HepG2 (cell line): ENCODE measurements around the gene MFAP2. TPM values are rescaled to one million over a fixed set of nuclear protein-coding genes. Genes with fewer than 3 reads are reported as not detected.
A peak's percentile ranks its signal among the peaks of the same experiment; 100 is the strongest.

ENCODE experiments used
- ATAC-seq: fragments of 200-7000 bp; cut with Tn5 transposase; 3 replicates; pipeline ENCODE4 v1.9.1; 2020; ENCODE audit warnings: mild to moderate bottlenecking, moderate library complexity
- BruUV-seq: library from RNA; stranded (reverse); fragments of 400-500 nt; replicated peaks from 2 replicates; lab custom pipeline; 2021; lab: Mats Ljungman, UMichigan
- CTCF ChIA-PET: fragments of 300-600 bp; formaldehyde crosslinking; extraction: SDS; loops from one replicate; lab custom pipeline; 2021; ENCODE audit warnings: low total read pairs, inconsistent platforms, low intra/inter-chr PET ratio; lab: Yijun Ruan, JAX
- POLR2A ChIA-PET: fragments of 350-600 bp; sonication (Branson Sonifier 250); formaldehyde crosslinking; loops from one replicate; lab custom pipeline; 2020; ENCODE audit warnings: antibody characterized with exemption, inconsistent platforms; lab: Yijun Ruan, JAX
- DNase-seq: peaks from one replicate; pipeline ENCODE4 v3.0.0-alpha.2; 2015; ENCODE audit warnings: low spot score
- FAIRE-seq: peaks from 3 replicates; lab custom pipeline; 2011; peaks lifted over from hg19 to GRCh38; lab: Jason Lieb, UNC
- H2AFZ ChIP-seq: one replicate; pipeline ENCODE4 v1.6.1; 2011; ENCODE audit warnings: low read length, inconsistent platforms
- H3K27ac ChIP-seq: fragments of 300-600 bp; 3 replicates; pipeline ENCODE4 v1.8.0; 2011; ENCODE audit warnings: mixed run types, mild to moderate bottlenecking, mixed read lengths, low read length, inconsistent platforms; ENCODE audit not compliant: insufficient read depth; ENCODE audit errors: extremely low read length
- H3K27me3 ChIP-seq, 2 experiments: fragments of 200-600 bp in 1 of 2; 2 replicates in 1 of 2; 3 replicates in 1 of 2; pipeline versions ENCODE4 v1.6.0 to v1.8.0; 2011; ENCODE audit warnings: low read length in 2 of 2, mild to moderate bottlenecking in 2 of 2, moderate library complexity in 2 of 2, inconsistent platforms in 1 of 2; ENCODE audit not compliant: insufficient read depth in 2 of 2, control insufficient read depth in 1 of 2
- H3K36me3 ChIP-seq, 2 experiments: fragments of 200-600 bp in 1 of 2; replicated peaks in 1 of 2; 2 replicates in 1 of 2; 3 replicates in 1 of 2; pipeline versions ENCODE4 v1.5.1 to v1.8.0; 2011; ENCODE audit warnings: low read length in 2 of 2, inconsistent platforms in 1 of 2; ENCODE audit not compliant: insufficient read depth in 2 of 2, control insufficient read depth in 1 of 2
- H3K4me1 ChIP-seq: 2 replicates; pipeline ENCODE4 v1.5.1; 2012; ENCODE audit warnings: low read length, inconsistent platforms; ENCODE audit not compliant: insufficient read depth
- H3K4me2 ChIP-seq: 2 replicates; pipeline ENCODE4 v1.6.0; 2011; ENCODE audit warnings: low read depth, low read length, inconsistent platforms
- H3K4me3 ChIP-seq, 3 experiments: fragments of 200-600 bp in 1 of 3; sonication (generic), shearing (Covaris generic) in 1 of 3; replicated peaks in 1 of 3; 2 replicates each; pipeline ENCODE4 v1.5.1; 2011 to 2016; ENCODE audit warnings: low read length in 3 of 3, inconsistent platforms in 2 of 3, low read depth in 2 of 3, mild to moderate bottlenecking in 2 of 3, control low read depth in 1 of 3, mixed read lengths in 1 of 3; ENCODE audit not compliant: insufficient read depth in 1 of 3
- H3K79me2 ChIP-seq: one replicate; pipeline ENCODE4 v1.6.1; 2011; ENCODE audit warnings: low read length, inconsistent platforms; ENCODE audit not compliant: insufficient read depth
- H3K9ac ChIP-seq: 2 replicates; pipeline ENCODE4 v1.6.0; 2011; ENCODE audit warnings: mild to moderate bottlenecking, low read depth, low read length, inconsistent platforms; ENCODE audit not compliant: insufficient read depth
- H3K9me3 ChIP-seq: 2 replicates; pipeline ENCODE4 v1.5.1; 2012; ENCODE audit warnings: mild to moderate bottlenecking, low read length
- H4K20me1 ChIP-seq: 2 replicates; pipeline ENCODE4 v1.6.0; 2011; ENCODE audit warnings: inconsistent platforms, mild to moderate bottlenecking, low read length, moderate library complexity; ENCODE audit not compliant: insufficient read depth
- DNMT1 ChIP-seq: sonication (generic); formaldehyde crosslinking; IDR thresholded peaks from 2 replicates; pipeline ENCODE4 v1.5.1; 2020; ENCODE audit warnings: mild to moderate bottlenecking, missing genetic modification reagents
- MAFF ChIP-seq: IDR thresholded peaks from 2 replicates; pipeline ENCODE4 v1.6.1; 2011; ENCODE audit warnings: low read depth, low read length, improper control_type of control experiment
- MAFK ChIP-seq, 2 experiments: IDR thresholded peaks in 1 of 2; conservative IDR thresholded peaks in 1 of 2; 2 replicates each; pipeline ENCODE4 v1.6.1; 2011; ENCODE audit warnings: improper control_type of control experiment in 2 of 2, low read length in 2 of 2
- TEAD3 ChIP-seq: optimal IDR thresholded peaks from 2 replicates; pipeline ENCODE3; 2016; ENCODE audit warnings: borderline replicate concordance
- ZNF484 ChIP-seq: sonication (generic); formaldehyde crosslinking; IDR thresholded peaks from 2 replicates; pipeline ENCODE4 v1.5.1; 2020; ENCODE audit warnings: mild to moderate bottlenecking, low read depth, missing genetic modification reagents, borderline replicate concordance
- ZNF747 ChIP-seq: sonication (generic); formaldehyde crosslinking; IDR thresholded peaks from 2 replicates; pipeline ENCODE4 v1.8.1; 2023; ENCODE audit warnings: missing genetic modification reagents, mild to moderate bottlenecking, borderline replicate concordance
- WGBS: methylation state at CpG from one replicate; pipeline ENCODE4 v1.1.6; 2017; ENCODE audit warnings: low lambda C conversion rate; 5-methylcytosine and 5-hydroxymethylcytosine counted together
- in situ Hi-C: cut with HindIII; loops from 2 replicates; pipeline ENCODE4 v1.10.0; 2017; ENCODE audit warnings: low pct_unique_long_range_greater_than_20kb; ENCODE audit not compliant: extremely low pct_ligation_motif_present
- intact Hi-C: fragments of 100-400 bp; cut with micrococcal nuclease; formaldehyde crosslinking; loops from one replicate; pipeline ENCODE4 v1.10.0; 2022; ENCODE audit not compliant: unreplicated experiment
- polyA plus RNA-seq, 8 experiments: library from polyadenylated mRNA; depleted of rRNA in 3 of 8; stranded (reverse) in 7 of 8; unstranded in 1 of 8; fragments of >200 nt; fragmentation: Illumina TruSeq in 4 of 8; extraction: Trizol in 4 of 8; gene quantifications; 2 replicates each; pipeline versions ENCODE4 v1.2.1 to v1.2.3, GENCODE V29; 2011 to 2016; ENCODE audit warnings: low read depth in 4 of 8, missing spikeins in 1 of 8, mixed read lengths in 1 of 8; ENCODE audit not compliant: insufficient read depth in 1 of 8
- total RNA-seq, 5 experiments: library from RNA; depleted of rRNA; stranded (reverse); fragments of >200 nt; fragmentation: Illumina TruSeq; extraction: Trizol; gene quantifications; 2 replicates each; pipeline ENCODE4 v1.2.3, GENCODE V29; 2016; ENCODE audit warnings: low read depth in 1 of 5
- TF ChIP-seq, protein P1 (sequence below): sonication (generic); formaldehyde crosslinking; IDR thresholded peaks from 2 replicates; pipeline ENCODE4 v1.5.1; 2020; ENCODE audit warnings: mild to moderate bottlenecking, moderate library complexity, missing genetic modification reagents
- TF ChIP-seq, protein P2 (sequence below): IDR thresholded peaks from 2 replicates; pipeline ENCODE4 v1.6.1; 2016; ENCODE audit warnings: low read depth, control low read depth
- TF ChIP-seq, protein P3 (sequence below): sonication (generic); formaldehyde crosslinking; IDR thresholded peaks from 2 replicates; pipeline ENCODE4 v1.5.0; 2020; ENCODE audit warnings: mild to moderate bottlenecking, missing genetic modification reagents

The MFAP2 gene
- total and polyA plus RNA-seq, 2 of the 13 experiments (the other 11 are each of a cell fraction or from before 2014, with no cell fraction given), result 1.1 to 1.4 TPM

DNA sequence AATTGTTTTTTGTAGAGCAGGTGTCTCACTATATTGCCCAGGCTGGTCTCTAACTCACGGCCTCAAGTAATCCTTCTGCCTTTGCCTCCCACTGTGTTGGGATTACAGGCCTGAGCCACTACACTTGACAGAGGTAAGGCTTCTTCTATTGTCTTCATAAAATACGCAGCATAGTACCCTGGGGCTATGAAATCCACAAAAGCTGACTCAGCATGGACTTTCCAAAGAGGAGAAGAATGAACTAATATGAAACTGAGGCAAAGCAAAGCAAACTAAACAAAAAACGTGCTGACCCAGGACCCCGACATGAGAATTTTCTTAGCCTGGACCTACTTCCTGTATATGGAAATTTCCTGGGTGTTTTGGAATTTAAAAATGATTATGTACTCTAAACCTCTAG lies 49.8 kb upstream of the MFAP2 start:
- H3K79me2 ChIP-seq, result no peaks in the 10 kb centered on the region
- H4K20me1 ChIP-seq, result no peaks in the 10 kb centered on the region
- H3K27ac ChIP-seq, result no peak overlapping the region
- no peaks in the 10 kb centered on the region for H3K9me3 ChIP-seq
- BruUV-seq, result no TSS peak
- no peaks in the 10 kb centered on the region for H3K27me3 ChIP-seq
- ATAC-seq (no peak), FAIRE-seq (no peak), DNase-seq (no peak)
- no peak for TF ChIP-seq ZNF484 (CRISPR knock-in tag)
- peak; percentile 80 to 95 for TF ChIP-seq MAFK (conservative IDR thresholded peaks at IDR 0.05 in 1 of 2, IDR thresholded peaks at IDR 0.05 in 1 of 2; ENCODE audit: low read length in 2 of 2)
- peak; percentile 88 for TF ChIP-seq MAFF
- H2AFZ ChIP-seq, result no peak overlapping the region
- intact Hi-C loops (no loop called here), in situ Hi-C loops (no loop called here)
- H3K4me1 ChIP-seq, result no peaks in the 10 kb centered on the region
- no peak overlapping the region for H3K4me3 ChIP-seq
- no peak overlapping the region for H3K9ac ChIP-seq
- peaks cover 19 to 69% of the 10 kb centered on the region in 2 experiments; a peak in 4 of 5 replicates for H3K36me3 ChIP-seq
- 96% methylated on average over 4 of the region's 4 CpGs for WGBS
- H3K4me2 ChIP-seq, result no peak overlapping the region
- POLR2A ChIA-PET, result no interaction called here
- CTCF ChIA-PET, result no interaction called here

DNA sequence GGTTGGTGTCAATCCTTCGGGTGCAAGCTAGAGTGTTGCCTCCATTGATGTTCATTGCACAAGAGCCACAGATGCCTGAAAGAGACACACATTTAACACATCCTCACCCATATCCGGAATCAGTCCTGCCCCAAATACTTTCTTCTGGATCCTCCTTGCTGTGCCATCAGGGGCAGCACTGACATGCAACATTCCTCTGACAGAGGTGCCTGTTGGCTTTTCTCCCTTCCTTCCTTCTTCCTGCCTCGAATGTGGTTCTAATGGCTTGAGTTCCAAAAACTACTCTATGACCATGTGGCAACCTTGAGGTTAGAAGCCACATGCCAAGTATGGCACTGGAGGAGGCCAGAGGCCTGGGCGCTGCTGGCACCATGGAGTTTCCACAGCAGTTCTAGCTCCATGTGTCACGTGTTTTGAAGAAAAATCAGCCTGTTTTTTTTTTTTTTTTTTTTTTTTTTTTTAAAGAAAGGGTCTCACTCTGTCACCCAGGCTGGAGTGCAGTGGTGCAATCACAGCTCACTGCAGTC lies 48.3 kb upstream of the MFAP2 start:
- Histone ChIP-seq H3K9me3 (no peaks in the 10 kb centered on the region), H3K27ac (no peak overlapping the region), H3K4me1 (no peaks in the 10 kb centered on the region), H3K27me3 (no peaks in the 10 kb centered on the region), H2AFZ (no peak overlapping the region), H3K9ac (no peak overlapping the region), H3K4me2 (no peak overlapping the region), H4K20me1 (no peaks in the 10 kb centered on the region), H3K36me3 (peaks cover 26 to 76% of the 10 kb centered on the region in 2 experiments; a peak in 4 of 5 replicates), H3K4me3 (no peak overlapping the region), H3K79me2 (no peaks in the 10 kb centered on the region)
- ChIA-PET CTCF (no interaction called here), POLR2A (interaction anchor here (0.6 kb wide), 1 partner anchor 621 kb away, joined by 3 read pairs; no protein-coding TSS in a partner anchor)
- in situ Hi-C loops (no loop called here), intact Hi-C loops (no loop called here)
- WGBS, result 89% methylated on average over 5 of the region's 5 CpGs
- FAIRE-seq (no peak), DNase-seq (no peak), ATAC-seq (no peak)
- BruUV-seq, result no TSS peak
- no peak for TF ChIP-seq TEAD3 (CRISPR knock-in tag)
- no peak for TF ChIP-seq DNMT1 (CRISPR knock-in tag)
- TF ChIP-seq, protein P1, sequence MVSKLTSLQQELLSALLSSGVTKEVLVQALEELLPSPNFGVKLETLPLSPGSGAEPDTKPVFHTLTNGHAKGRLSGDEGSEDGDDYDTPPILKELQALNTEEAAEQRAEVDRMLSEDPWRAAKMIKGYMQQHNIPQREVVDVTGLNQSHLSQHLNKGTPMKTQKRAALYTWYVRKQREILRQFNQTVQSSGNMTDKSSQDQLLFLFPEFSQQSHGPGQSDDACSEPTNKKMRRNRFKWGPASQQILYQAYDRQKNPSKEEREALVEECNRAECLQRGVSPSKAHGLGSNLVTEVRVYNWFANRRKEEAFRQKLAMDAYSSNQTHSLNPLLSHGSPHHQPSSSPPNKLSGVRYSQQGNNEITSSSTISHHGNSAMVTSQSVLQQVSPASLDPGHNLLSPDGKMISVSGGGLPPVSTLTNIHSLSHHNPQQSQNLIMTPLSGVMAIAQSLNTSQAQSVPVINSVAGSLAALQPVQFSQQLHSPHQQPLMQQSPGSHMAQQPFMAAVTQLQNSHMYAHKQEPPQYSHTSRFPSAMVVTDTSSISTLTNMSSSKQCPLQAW, result no peak
- TF ChIP-seq, protein P2, sequence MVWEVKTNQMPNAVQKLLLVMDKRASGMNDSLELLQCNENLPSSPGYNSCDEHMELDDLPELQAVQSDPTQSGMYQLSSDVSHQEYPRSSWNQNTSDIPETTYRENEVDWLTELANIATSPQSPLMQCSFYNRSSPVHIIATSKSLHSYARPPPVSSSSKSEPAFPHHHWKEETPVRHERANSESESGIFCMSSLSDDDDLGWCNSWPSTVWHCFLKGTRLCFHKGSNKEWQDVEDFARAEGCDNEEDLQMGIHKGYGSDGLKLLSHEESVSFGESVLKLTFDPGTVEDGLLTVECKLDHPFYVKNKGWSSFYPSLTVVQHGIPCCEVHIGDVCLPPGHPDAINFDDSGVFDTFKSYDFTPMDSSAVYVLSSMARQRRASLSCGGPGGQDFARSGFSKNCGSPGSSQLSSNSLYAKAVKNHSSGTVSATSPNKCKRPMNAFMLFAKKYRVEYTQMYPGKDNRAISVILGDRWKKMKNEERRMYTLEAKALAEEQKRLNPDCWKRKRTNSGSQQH (CRISPR knock-in tag), result no peak
- TF ChIP-seq, protein P3, sequence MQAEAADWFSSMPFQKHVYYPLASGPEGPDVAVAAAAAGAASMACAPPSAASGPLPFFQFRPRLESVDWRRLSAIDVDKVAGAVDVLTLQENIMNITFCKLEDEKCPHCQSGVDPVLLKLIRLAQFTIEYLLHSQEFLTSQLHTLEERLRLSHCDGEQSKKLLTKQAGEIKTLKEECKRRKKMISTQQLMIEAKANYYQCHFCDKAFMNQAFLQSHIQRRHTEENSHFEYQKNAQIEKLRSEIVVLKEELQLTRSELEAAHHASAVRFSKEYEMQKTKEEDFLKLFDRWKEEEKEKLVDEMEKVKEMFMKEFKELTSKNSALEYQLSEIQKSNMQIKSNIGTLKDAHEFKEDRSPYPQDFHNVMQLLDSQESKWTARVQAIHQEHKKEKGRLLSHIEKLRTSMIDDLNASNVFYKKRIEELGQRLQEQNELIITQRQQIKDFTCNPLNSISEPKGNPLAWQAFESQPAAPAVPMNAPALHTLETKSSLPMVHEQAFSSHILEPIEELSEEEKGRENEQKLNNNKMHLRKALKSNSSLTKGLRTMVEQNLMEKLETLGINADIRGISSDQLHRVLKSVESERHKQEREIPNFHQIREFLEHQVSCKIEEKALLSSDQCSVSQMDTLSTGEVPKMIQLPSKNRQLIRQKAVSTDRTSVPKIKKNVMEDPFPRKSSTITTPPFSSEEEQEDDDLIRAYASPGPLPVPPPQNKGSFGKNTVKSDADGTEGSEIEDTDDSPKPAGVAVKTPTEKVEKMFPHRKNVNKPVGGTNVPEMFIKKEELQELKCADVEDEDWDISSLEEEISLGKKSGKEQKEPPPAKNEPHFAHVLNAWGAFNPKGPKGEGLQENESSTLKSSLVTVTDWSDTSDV, result no peak
- TF ChIP-seq ZNF747 (CRISPR knock-in tag), result no peak
